Neutrophil (primary cell): Measurements from ENCODE around the gene KIAA2012.

Source experiments
- H3K27ac ChIP-seq: fragments of 200-600 bp; sonication (generic); 2 replicates; pipeline ENCODE4 v1.5.1; 2016; ENCODE audit warnings: mild to moderate bottlenecking, moderate library complexity
- H3K27me3 ChIP-seq: fragments of 200-600 bp; sonication (generic); 2 replicates; pipeline ENCODE4 v1.6.0; 2016; ENCODE audit warnings: mild to moderate bottlenecking
- H3K36me3 ChIP-seq: fragments of 200-600 bp; sonication (generic); 2 replicates; pipeline ENCODE4 v1.5.1; 2017
- H3K4me1 ChIP-seq, 2 experiments: fragments of 200-600 bp in 1 of 2; sonication (generic) in 1 of 2; 1 replicate in 1 of 2; 2 replicates in 1 of 2; pipeline versions ENCODE4 v1.5.1 to v1.6.1; 2013 to 2016; ENCODE audit warnings: low read depth in 1 of 2, low read length in 1 of 2, mild to moderate bottlenecking in 1 of 2, moderate library complexity in 1 of 2; ENCODE audit not compliant: control insufficient read depth in 1 of 2, insufficient read depth in 1 of 2
- H3K4me3 ChIP-seq, 2 experiments: fragments of 200-600 bp in 1 of 2; sonication (generic) in 1 of 2; 1 replicate in 1 of 2; 2 replicates in 1 of 2; pipeline ENCODE4 v1.5.1; 2013 to 2016; ENCODE audit warnings: low read depth in 1 of 2, low read length in 1 of 2, mild to moderate bottlenecking in 1 of 2, moderate library complexity in 1 of 2
- H3K9me3 ChIP-seq: fragments of 200-600 bp; sonication (generic); 2 replicates; pipeline ENCODE4 v1.5.1; 2016
- CTCF ChIP-seq: fragments of 200-600 bp; sonication (generic); IDR thresholded peaks from 2 replicates; pipeline ENCODE4 v1.5.1; 2016; ENCODE audit warnings: antibody characterized with exemption

Gene KIAA2012

GRCh38 chr2:202046572-202046971, 26.5 kb upstream of the KIAA2012 start:
- no peak overlapping the region for H3K27ac ChIP-seq
- peaks cover 25% of the 10 kb centered on the region for H3K27me3 ChIP-seq
- H3K4me3 ChIP-seq: no peak overlapping the region
- no peaks in the 10 kb centered on the region for H3K9me3 ChIP-seq
- TF ChIP-seq CTCF: no peak
- no peaks in the 10 kb centered on the region for H3K4me1 ChIP-seq
- no peaks in the 10 kb centered on the region for H3K36me3 ChIP-seq

- H3K4me3 ChIP-seq: no peak overlapping the region
- TF ChIP-seq CTCF: no peak
- no peaks in the 10 kb centered on the region for H3K9me3 ChIP-seq
- H3K27ac ChIP-seq: no peak overlapping the region
- H3K4me1 ChIP-seq: no peaks in the 10 kb centered on the region
- no peaks in the 10 kb centered on the region for H3K36me3 ChIP-seq
- peaks cover 21% of the 10 kb centered on the region for H3K27me3 ChIP-seq
Observed at GRCh38 chr2:202049092-202049728, 23.8 kb upstream of the KIAA2012 start.

GRCh38 chr2:202049840-202050239, 23.2 kb upstream of the KIAA2012 start:
- H3K4me1 ChIP-seq: no peaks in the 10 kb centered on the region
- no peak overlapping the region for H3K27ac ChIP-seq
- no peaks in the 10 kb centered on the region for H3K36me3 ChIP-seq
- peaks cover 24% of the 10 kb centered on the region for H3K27me3 ChIP-seq
- TF ChIP-seq CTCF: no peak
- H3K4me3 ChIP-seq: no peak overlapping the region
- no peaks in the 10 kb centered on the region for H3K9me3 ChIP-seq

GRCh38 chr2:202050652-202051051, 22.4 kb upstream of the KIAA2012 start:
- H3K27me3 ChIP-seq: peaks cover 19% of the 10 kb centered on the region
- no peak for TF ChIP-seq CTCF
- H3K36me3 ChIP-seq: no peaks in the 10 kb centered on the region

GRCh38 chr2:202051499-202052161, 21.4 kb upstream of the KIAA2012 start:
- no peak overlapping the region for H3K4me3 ChIP-seq
- no peaks in the 10 kb centered on the region for H3K36me3 ChIP-seq
- H3K4me1 ChIP-seq: no peaks in the 10 kb centered on the region
- H3K27me3 ChIP-seq: peaks cover 19% of the 10 kb centered on the region
- no peaks in the 10 kb centered on the region for H3K9me3 ChIP-seq
- TF ChIP-seq CTCF: no peak
- H3K27ac ChIP-seq: no peak overlapping the region

More at GRCh38 chr2:202050652-202051051, 22.4 kb upstream of the KIAA2012 start:
- no peak overlapping the region for H3K27ac ChIP-seq
- H3K9me3 ChIP-seq: no peaks in the 10 kb centered on the region
- H3K4me1 ChIP-seq: no peaks in the 10 kb centered on the region
- no peak overlapping the region for H3K4me3 ChIP-seq
